SK-N-SH treated with all-trans-retinoic acid at 6 μM for 48 hours (cell line): ENCODE measurements around the gene TMEM43.

Experiments
- ATAC-seq: fragments of 200-7000 bp; cut with Tn5 transposase; 3 replicates; pipeline ENCODE4 v1.9.1; 2020; ENCODE audit warnings: mild to moderate bottlenecking, moderate library complexity
- ARNTL ChIP-seq: fragments of 450-650 bp; formaldehyde crosslinking; IDR thresholded peaks from 2 replicates; pipeline ENCODE4 v1.5.0; 2020; ENCODE audit warnings: low read depth, mild to moderate bottlenecking, moderate library complexity, borderline replicate concordance
- BACH2 ChIP-seq: fragments of 250-450 bp; sonication (Bioruptor Pico); IDR thresholded peaks from 2 replicates; pipeline ENCODE4 v1.9.0; 2021; ENCODE audit warnings: mild to moderate bottlenecking, borderline replicate concordance
- CSRNP3 ChIP-seq: fragments of 250-450 bp; sonication (Bioruptor Pico); IDR thresholded peaks from 2 replicates; pipeline ENCODE4 v1.5.1; 2021; ENCODE audit warnings: mild to moderate bottlenecking, moderate library complexity
- ESRRG ChIP-seq: fragments of 250-450 bp; sonication (Bioruptor Pico); IDR thresholded peaks from 2 replicates; pipeline ENCODE4 v1.6.1; 2021; ENCODE audit warnings: mild to moderate bottlenecking
- GLIS3 ChIP-seq: fragments of 250-450 bp; sonication (Bioruptor Pico); IDR thresholded peaks from 2 replicates; pipeline ENCODE4 v1.5.0; 2020; ENCODE audit warnings: mild to moderate bottlenecking, moderate library complexity
- OSR1 ChIP-seq: fragments of 250-450 bp; sonication (Bioruptor Pico); IDR thresholded peaks from 2 replicates; pipeline ENCODE4 v1.8.0; 2022; ENCODE audit warnings: moderate library complexity, mild to moderate bottlenecking, inconsistent platforms
- PATZ1 ChIP-seq: fragments of 250-450 bp; sonication (Bioruptor Pico); IDR thresholded peaks from 2 replicates; pipeline ENCODE4 v1.8.0; 2020; ENCODE audit warnings: mild to moderate bottlenecking, moderate library complexity, borderline replicate concordance
- POU6F1 ChIP-seq: fragments of 250-450 bp; sonication (Bioruptor Pico); IDR thresholded peaks from 2 replicates; pipeline ENCODE4 v1.8.0; 2021; ENCODE audit warnings: low read depth, mild to moderate bottlenecking, moderate library complexity, borderline replicate concordance
- SNAI2 ChIP-seq: fragments of 250-450 bp; sonication (Bioruptor Pico); IDR thresholded peaks from 2 replicates; pipeline ENCODE4 v1.5.0; 2020; ENCODE audit warnings: mild to moderate bottlenecking, moderate library complexity
- TCF4 ChIP-seq: fragments of 250-450 bp; sonication (Bioruptor Pico); IDR thresholded peaks from 2 replicates; pipeline ENCODE4 v1.8.0; 2021; ENCODE audit warnings: mild to moderate bottlenecking, moderate library complexity, borderline replicate concordance
- TOX ChIP-seq: fragments of 250-450 bp; sonication (Bioruptor Pico); IDR thresholded peaks from 2 replicates; pipeline ENCODE4 v1.8.0; 2021; ENCODE audit warnings: mild to moderate bottlenecking, moderate library complexity, borderline replicate concordance
- TSHZ2 ChIP-seq: fragments of 250-450 bp; sonication (Bioruptor Pico); IDR thresholded peaks from 2 replicates; pipeline ENCODE4 v1.5.0; 2020; ENCODE audit warnings: mild to moderate bottlenecking, moderate library complexity
- ZC3H10 ChIP-seq: fragments of 250-450 bp; sonication (Bioruptor Pico); IDR thresholded peaks from 2 replicates; pipeline ENCODE4 v1.5.1; 2021; ENCODE audit warnings: mild to moderate bottlenecking, moderate library complexity
- ZNF565 ChIP-seq: fragments of 450-650 bp; formaldehyde crosslinking; conservative IDR thresholded peaks from 2 replicates; pipeline ENCODE4 v1.5.0; 2020; ENCODE audit warnings: low read depth, mild to moderate bottlenecking, moderate library complexity
- ZNF70 ChIP-seq: fragments of 450-650 bp; formaldehyde crosslinking; IDR thresholded peaks from 2 replicates; pipeline ENCODE4 v1.5.0; 2020; ENCODE audit warnings: mild to moderate bottlenecking, moderate library complexity
- TF ChIP-seq, protein P1 (sequence below): fragments of 250-450 bp; sonication (Bioruptor Pico); IDR thresholded peaks from 2 replicates; pipeline ENCODE4 v1.5.1; 2020; ENCODE audit warnings: low read depth, mild to moderate bottlenecking, moderate library complexity

TMEM43 gene

DNA sequence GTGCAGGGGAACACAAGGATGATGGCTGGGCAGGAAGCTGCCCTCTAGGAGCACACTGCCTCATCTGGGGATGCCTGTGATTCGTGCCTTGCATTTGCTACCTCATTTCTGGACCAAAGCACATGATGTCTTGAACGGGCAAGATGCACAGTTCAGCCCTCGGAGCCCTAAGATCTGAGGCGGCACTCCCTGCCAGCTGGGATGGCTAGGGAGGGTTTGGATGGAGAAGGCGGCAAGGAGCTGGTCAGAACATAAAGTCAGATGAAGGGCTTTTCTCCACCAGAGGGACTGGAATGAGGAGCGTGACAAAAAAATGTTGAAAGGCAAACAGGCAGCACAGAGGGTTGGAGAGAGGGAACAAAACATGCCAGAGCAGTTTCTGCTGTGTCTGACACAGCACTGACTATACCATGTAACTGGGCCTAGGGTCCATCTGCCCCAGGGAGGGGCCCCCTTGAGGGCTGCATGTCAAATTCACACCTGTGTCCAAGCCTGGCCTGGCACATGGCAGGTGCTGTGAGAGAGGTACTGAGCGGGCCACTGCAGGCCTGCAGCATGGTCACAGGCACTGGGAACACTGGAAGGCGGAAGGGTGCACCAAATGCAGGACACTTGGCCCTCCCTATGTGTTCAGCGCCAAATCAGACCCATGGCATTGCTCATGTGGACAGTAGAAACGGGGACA lies 21.7 kb downstream of the TMEM43 start (continued):
- TF ChIP-seq POU6F1 (CRISPR knock-in tag) (no peak), OSR1 (CRISPR knock-in tag) (no peak), ARNTL (CRISPR knock-in tag) (no peak), BACH2 (CRISPR knock-in tag) (no peak), ZNF565 (CRISPR knock-in tag) (no peak)
- TF ChIP-seq, all 23 proteins: peak for 0

- no peak for TF ChIP-seq ZNF565 (CRISPR knock-in tag)
- no peak for TF ChIP-seq ZC3H10
- no peak for ATAC-seq
Observed at GRCh38 chr3:14147066-14147435, 22.2 kb downstream of the TMEM43 start.

DNA sequence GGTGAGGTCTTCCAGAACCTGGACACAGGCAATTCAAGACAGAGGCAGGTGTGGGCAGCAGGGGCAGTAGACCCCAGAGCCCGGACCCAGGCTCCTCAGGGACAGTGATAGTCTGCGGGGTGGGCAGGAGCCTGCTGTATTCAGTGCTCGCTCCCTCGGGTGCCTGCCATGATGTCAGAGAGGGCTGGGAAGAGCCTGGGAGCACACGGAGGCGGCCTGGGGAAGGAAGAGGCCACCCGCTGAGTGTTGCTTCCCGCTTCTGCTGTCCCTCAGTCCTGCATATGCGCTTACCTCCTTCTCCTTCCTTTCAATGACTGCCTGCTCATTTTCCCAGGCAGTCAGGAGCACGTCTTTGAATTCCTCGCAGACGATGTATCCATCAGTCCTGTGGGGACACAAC lies 22.8 kb downstream of the TMEM43 start:
- TF ChIP-seq ZNF70 (CRISPR knock-in tag) (no peak), SNAI2 (no peak), TSHZ2 (CRISPR knock-in tag) (no peak), ZC3H10 (no peak), TCF4 (no peak), TOX (CRISPR knock-in tag) (no peak), ZNF565 (CRISPR knock-in tag) (no peak), GLIS3 (CRISPR knock-in tag) (no peak), CSRNP3 (no peak), PATZ1 (CRISPR knock-in tag) (no peak), POU6F1 (CRISPR knock-in tag) (no peak), ESRRG (CRISPR knock-in tag) (no peak)
- TF ChIP-seq, protein P1, sequence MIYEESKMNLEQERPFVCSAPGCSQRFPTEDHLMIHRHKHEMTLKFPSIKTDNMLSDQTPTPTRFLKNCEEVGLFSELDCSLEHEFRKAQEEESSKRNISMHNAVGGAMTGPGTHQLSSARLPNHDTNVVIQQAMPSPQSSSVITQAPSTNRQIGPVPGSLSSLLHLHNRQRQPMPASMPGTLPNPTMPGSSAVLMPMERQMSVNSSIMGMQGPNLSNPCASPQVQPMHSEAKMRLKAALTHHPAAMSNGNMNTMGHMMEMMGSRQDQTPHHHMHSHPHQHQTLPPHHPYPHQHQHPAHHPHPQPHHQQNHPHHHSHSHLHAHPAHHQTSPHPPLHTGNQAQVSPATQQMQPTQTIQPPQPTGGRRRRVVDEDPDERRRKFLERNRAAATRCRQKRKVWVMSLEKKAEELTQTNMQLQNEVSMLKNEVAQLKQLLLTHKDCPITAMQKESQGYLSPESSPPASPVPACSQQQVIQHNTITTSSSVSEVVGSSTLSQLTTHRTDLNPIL (CRISPR knock-in tag): no peak
- no peak for ATAC-seq
